Erythroblast (primary cell): ENCODE measurements around the gene LRP1B.

ENCODE experiments used
- GATA1 ChIP-seq: IDR thresholded peaks from 2 replicates; pipeline ENCODE4 v1.6.1; 2011; ENCODE audit warnings: low read depth, mild to moderate bottlenecking, control low read depth, low read length, moderate library complexity
- POLR2A ChIP-seq: IDR thresholded peaks from 2 replicates; pipeline ENCODE4 v1.6.1; 2011; ENCODE audit warnings: mild to moderate bottlenecking, low read length

GRCh38 chr2:141065042-141065441 is 1065.8 kb downstream of the LRP1B start:
- TF ChIP-seq POLR2A, result no peak
- TF ChIP-seq GATA1, result no peak
